GM19035 (cell line): ENCODE measurements around the gene SELENON.
"Not testable (repeated sequence)": the region's sequence is repeated elsewhere in the genome, so short reads cannot be mapped to it uniquely, and the experiment has no call there.

Source experiments
- ATAC-seq: cut with Tn5 transposase; IDR thresholded peaks from one replicate; pipeline ENCODE4 v1.9.1; 2021; ENCODE audit not compliant: unreplicated experiment

Gene SELENON

GRCh38 chr1:25826571-25826970 lies 26.6 kb downstream of the SELENON start:
- no peak for ATAC-seq

DNA sequence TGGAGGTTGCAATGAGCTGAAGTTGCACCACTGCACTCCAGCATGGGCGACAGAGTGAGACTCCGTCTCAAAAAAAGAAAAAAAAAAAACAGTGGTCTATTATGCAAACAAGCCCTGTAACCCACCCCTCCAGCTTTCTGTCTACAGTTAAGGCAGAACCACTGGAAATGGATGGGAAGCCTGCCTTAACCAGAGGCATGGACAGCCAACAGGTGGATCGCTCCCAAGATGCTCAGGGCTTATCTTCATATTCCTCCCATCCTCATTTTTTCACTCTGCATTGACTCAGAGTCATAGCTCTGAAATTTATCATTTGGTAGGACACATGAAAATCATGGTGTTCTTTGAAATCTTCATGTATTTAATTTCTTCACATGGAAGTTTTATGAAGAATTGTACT lies 28.5 kb downstream of the SELENON start:
- no peak for ATAC-seq

DNA sequence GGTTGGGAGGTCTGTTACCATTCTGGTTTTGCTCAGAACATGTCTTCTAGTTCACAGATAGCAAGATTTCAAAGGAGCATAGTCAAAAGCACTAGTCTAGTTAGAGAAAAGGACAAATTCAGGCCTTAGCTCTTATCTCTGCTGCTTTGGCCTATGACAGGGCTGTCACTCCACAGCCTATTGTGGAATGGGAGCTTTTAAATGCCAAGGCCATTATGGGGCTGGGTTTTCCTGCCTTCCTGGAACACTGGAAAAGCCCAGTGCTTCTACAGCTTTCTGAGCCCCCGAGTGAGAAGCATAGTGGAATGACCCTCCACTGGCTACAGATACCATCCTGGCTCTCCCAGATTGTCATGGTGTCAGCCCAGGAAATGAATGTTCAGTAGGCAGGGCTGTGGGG lies 29.1 kb downstream of the SELENON start:
- ATAC-seq: no peak

GRCh38 chr1:25831569-25832196 lies 31.7 kb downstream of the SELENON start:
- ATAC-seq: no peak

DNA sequence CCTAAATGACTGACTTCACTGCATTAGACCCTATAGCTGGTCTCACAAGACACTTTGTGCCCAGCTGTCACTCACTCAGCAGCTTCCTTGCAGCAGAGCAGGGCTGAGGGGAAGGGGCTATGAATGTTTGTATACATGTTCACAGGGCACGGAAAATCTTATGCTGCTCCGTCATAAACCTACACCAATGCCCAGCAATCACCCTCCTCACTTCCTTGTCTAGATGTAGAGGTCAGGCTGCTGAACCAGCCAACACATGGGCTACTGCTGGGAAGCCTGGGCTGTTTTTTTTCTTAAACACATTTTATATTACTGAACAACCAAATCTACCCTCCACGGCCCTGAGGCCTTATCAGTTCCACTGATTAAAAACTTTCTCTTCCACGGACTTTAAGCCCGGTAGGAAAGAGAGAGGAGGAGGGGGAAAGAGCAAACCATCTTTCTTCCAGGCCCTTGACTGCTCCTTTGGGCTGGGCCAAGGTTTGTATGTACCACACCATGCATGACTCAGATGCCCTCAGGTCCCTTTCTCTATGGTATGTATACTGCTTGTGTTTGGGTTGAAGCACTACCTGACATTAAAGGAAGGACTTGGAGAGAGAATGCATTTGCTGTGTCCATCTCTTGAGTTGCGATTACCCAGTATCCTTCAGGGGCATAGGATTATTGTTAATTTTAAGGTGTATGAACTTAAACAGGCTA lies 32.5 kb downstream of the SELENON start:
- ATAC-seq: no peak

DNA sequence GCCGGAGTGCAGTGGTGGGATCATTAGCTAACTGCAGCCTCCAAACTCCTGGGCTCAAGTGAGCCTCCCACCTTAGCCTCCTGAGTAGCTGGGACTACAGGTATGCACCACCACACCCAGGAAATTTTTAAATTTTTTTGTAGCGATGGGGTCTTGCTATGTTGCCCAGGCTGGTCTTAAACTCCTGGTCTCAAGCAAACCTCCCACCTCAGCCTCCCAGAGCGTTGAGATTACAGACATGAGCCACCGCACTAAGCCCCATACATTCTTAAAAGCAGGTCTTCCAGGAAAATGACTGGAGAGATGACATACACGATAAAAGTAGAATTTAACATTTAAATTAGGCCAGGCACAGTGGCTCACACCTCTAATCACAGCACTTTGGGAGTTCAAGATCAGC lies 33.2 kb downstream of the SELENON start:
- ATAC-seq: no peak

- ATAC-seq: no peak
These were observed 34.9 kb downstream of the SELENON start for GRCh38 chr1:25834894-25835293.

DNA sequence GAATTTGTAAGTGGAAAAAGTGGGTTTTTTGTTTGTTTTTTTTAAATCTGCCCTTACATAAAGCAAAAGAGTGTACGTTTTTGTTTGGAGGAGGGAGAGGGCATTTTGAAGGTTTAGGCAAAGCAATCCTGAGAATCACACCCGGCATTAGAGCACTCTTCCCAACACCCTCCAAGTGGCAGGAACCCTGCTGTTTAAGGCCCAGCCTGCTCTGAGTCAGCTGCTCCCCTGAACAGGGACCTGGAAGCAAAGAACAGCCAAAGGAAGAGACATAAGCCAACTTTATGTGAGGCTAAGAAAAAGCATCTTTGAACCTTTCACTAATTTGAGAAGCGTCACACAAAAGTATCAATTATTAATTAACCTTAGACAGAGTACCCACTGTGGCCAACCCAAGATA lies 36.7 kb downstream of the SELENON start:
- no peak for ATAC-seq

DNA sequence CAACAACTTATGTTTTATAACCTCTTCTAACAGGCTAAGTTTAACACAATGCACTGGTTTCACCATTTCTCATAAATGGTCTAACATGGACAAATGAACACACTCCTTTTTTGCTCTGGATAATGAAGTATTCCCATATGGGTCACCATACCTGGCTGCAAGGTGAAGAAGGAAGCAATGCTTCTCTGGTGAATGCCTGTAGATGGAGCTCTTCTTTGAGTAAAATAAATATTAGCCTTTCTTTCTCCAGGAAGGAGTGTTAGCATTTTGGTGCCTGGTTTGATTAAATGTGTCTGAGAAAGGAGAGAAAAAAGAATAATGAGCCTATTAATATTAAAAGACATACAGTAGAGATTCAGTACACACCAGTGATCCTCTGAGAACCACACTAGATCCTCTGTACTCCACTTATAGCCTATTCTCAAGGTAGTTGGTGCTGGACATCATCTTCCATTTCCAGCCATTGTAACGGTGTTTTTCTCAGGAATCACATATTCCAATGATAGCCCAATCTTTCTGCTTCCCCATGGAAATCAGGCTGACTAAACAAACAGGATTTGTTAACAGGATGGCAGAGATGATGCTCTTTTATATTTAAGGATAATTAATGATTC lies 37.4 kb downstream of the SELENON start:
- no peak for ATAC-seq

- ATAC-seq: not testable (repeated sequence)
These were observed 39.8 kb downstream of the SELENON start for GRCh38 chr1:25839808-25840207.

DNA sequence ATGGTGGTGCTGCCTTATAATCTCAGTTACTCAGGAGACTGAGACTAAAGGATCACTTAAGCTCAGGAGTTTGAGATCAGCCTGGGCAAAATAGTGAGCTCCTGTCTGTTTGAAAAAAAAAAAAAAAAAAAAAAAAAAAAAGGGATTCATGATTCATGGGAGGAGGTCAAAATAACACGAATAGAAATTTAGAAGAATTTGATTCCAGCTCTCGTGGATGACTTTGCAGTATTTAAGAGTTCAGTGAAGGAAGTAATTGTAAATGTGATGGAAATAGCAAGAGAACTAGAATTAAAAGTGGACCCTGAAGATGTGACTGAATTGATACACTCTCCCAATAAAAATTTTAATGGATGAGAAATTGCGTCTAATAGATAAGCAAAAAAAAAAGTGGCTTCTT lies 43.5 kb downstream of the SELENON start:
- no peak for ATAC-seq

GRCh38 chr1:25844536-25845337 lies 44.7 kb downstream of the SELENON start:
- no peak for ATAC-seq

GRCh38 chr1:25845664-25846063 lies 45.7 kb downstream of the SELENON start:
- no peak for ATAC-seq

DNA sequence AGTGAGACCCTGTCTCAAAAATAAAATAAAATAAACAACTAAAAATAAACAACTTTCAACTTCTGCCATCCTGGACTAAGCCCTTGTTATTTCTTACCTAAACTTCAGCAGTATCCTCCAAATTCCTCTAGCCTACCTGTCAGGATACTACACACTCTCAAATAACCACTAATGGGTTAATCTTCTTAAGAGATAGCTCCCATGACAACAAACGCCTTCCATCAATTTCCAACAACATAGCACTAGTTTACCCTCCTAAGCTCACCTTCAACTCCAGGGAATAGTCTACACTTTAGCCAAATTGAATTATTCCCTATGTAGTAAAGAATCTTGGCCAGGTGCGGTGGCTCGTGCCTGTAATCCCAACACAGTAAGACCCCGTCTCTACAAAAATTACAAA lies 47.9 kb downstream of the SELENON start:
- ATAC-seq: no peak

DNA sequence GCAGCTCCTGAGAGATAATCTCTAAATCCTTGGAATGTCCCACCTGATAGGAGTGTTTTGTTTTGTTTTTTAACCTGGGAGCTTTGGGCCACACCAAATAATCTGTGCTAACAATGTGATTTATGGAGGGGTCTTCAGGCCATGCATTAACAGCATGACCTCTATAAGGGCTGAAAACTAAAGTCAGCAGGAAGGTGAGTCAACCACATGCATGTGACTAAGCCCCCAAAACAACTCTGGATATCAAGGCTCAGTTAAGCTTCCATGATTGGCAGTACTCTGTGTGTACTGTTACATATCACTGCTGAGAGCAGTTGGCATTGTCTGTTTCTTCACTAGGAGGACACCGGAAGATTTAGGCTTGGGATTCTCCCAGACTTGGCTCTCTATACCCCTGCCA lies 48.5 kb downstream of the SELENON start:
- ATAC-seq: no peak

GRCh38 chr1:25854554-25854953 lies 54.6 kb downstream of the SELENON start:
- ATAC-seq: no peak

- no peak for ATAC-seq
These were observed 56.9 kb downstream of the SELENON start for GRCh38 chr1:25856856-25857255.

GRCh38 chr1:25858494-25858893 lies 58.5 kb downstream of the SELENON start:
- no peak for ATAC-seq

GRCh38 chr1:25858906-25859789 lies 59.2 kb downstream of the SELENON start, which contains the start of gene AUNIP:
Gene AUNIP, minus strand, starts transcription at chr1:25859457. Its CDS starts 100 bp downstream, at chr1:25859357.
- ATAC-seq: peak; percentile 92
